HepG2 (cell line): ENCODE measurements around the gene SMC6. TPM values are rescaled to one million over a fixed set of nuclear protein-coding genes. Genes with fewer than 3 reads are reported as not detected.
A peak's percentile ranks its signal among the peaks of the same experiment; 100 is the strongest.

Experiments used
- BRD4 ChIP-seq: sonication (generic); formaldehyde crosslinking; IDR thresholded peaks from 2 replicates; pipeline ENCODE4 v1.4.0; 2020; ENCODE audit warnings: missing genetic modification reagents
- CREB1 ChIP-seq, 2 experiments: fragments of 450-650 bp in 1 of 2; IDR thresholded peaks; 2 replicates each; pipeline ENCODE4 v1.6.1; 2016 to 2017; ENCODE audit warnings: control low read depth in 1 of 2, mild to moderate bottlenecking in 1 of 2, missing compliant biosample characterization in 1 of 2, missing genetic modification characterization in 1 of 2
- HBP1 ChIP-seq: IDR thresholded peaks from 2 replicates; pipeline ENCODE4 v1.6.1; 2016; ENCODE audit warnings: low read depth, control low read depth
- MTA3 ChIP-seq: sonication (generic); formaldehyde crosslinking; IDR thresholded peaks from 2 replicates; pipeline ENCODE4 v1.4.0; 2020; ENCODE audit warnings: missing genetic modification reagents
- NKX3-1 ChIP-seq: sonication (generic); formaldehyde crosslinking; IDR thresholded peaks from 2 replicates; pipeline ENCODE4 v1.5.0; 2020; ENCODE audit warnings: missing genetic modification reagents
- RBAK ChIP-seq: sonication (generic); formaldehyde crosslinking; IDR thresholded peaks from 2 replicates; pipeline ENCODE4 v1.5.1; 2020; ENCODE audit warnings: mild to moderate bottlenecking, missing genetic modification reagents
- SETDB1 ChIP-seq: sonication (generic); formaldehyde crosslinking; IDR thresholded peaks from 2 replicates; pipeline ENCODE4 v1.5.1; 2020; ENCODE audit warnings: missing genetic modification reagents, mild to moderate bottlenecking, borderline replicate concordance
- SMC3 ChIP-seq: IDR thresholded peaks from 2 replicates; pipeline ENCODE4 v1.6.1; 2011; ENCODE audit warnings: low read length, improper control_type of control experiment
- TOPORS ChIP-seq: sonication (generic); formaldehyde crosslinking; IDR thresholded peaks from 2 replicates; pipeline ENCODE4 v1.8.0; 2023; ENCODE audit warnings: mild to moderate bottlenecking, missing genetic modification reagents
- ZBTB4 ChIP-seq: sonication (generic); formaldehyde crosslinking; IDR thresholded peaks from 2 replicates; pipeline ENCODE4 v1.4.0; 2020; ENCODE audit warnings: missing genetic modification reagents, mild to moderate bottlenecking, borderline replicate concordance
- ZFAT ChIP-seq: sonication (generic); formaldehyde crosslinking; conservative IDR thresholded peaks from 2 replicates; pipeline ENCODE4 v1.8.1; 2023; ENCODE audit warnings: missing genetic modification reagents, inconsistent platforms
- ZMYM3 ChIP-seq: sonication (generic); formaldehyde crosslinking; IDR thresholded peaks from 2 replicates; pipeline ENCODE4 v1.5.1; 2020; ENCODE audit warnings: mild to moderate bottlenecking, missing genetic modification reagents
- ZNF280B ChIP-seq: sonication (generic); formaldehyde crosslinking; IDR thresholded peaks from 2 replicates; pipeline ENCODE4 v1.5.0; 2020; ENCODE audit warnings: missing genetic modification reagents, mild to moderate bottlenecking, borderline replicate concordance
- ZNF282 ChIP-seq: fragments of 450-650 bp; IDR thresholded peaks from 2 replicates; pipeline ENCODE4 v1.6.1; 2018; ENCODE audit not compliant: partially characterized antibody
- ZNF558 ChIP-seq: sonication (generic); formaldehyde crosslinking; IDR thresholded peaks from 2 replicates; pipeline ENCODE4 v1.9.0; 2022; ENCODE audit warnings: mild to moderate bottlenecking, missing genetic modification reagents, borderline replicate concordance
- ZNF605 ChIP-seq: sonication (generic); formaldehyde crosslinking; IDR thresholded peaks from 2 replicates; pipeline ENCODE4 v1.8.0; 2022; ENCODE audit warnings: mild to moderate bottlenecking, missing genetic modification reagents
- ZNF652 ChIP-seq: IDR thresholded peaks from 2 replicates; pipeline ENCODE4 v1.6.1; 2016; ENCODE audit warnings: low read depth, borderline replicate concordance
- ZNF660 ChIP-seq: sonication (generic); formaldehyde crosslinking; IDR thresholded peaks from 2 replicates; pipeline ENCODE4 v1.5.1; 2020; ENCODE audit warnings: mild to moderate bottlenecking, low read depth, missing genetic modification reagents, borderline replicate concordance
- ZNF773 ChIP-seq: sonication (generic); formaldehyde crosslinking; IDR thresholded peaks from 2 replicates; pipeline ENCODE4 v1.4.0; 2020; ENCODE audit warnings: missing genetic modification reagents, borderline replicate concordance
- ZNF83 ChIP-seq: sonication (generic); formaldehyde crosslinking; IDR thresholded peaks from 2 replicates; pipeline ENCODE4 v1.4.0; 2020; ENCODE audit warnings: missing genetic modification reagents, mild to moderate bottlenecking, borderline replicate concordance
- ZNF839 ChIP-seq: sonication (generic); formaldehyde crosslinking; IDR thresholded peaks from 2 replicates; pipeline ENCODE4 v1.4.0; 2020; ENCODE audit warnings: missing genetic modification reagents, mild to moderate bottlenecking, borderline replicate concordance
- ZSCAN5A ChIP-seq: sonication (generic); formaldehyde crosslinking; IDR thresholded peaks from 2 replicates; pipeline ENCODE4 v1.8.0; 2022; ENCODE audit warnings: mild to moderate bottlenecking, missing genetic modification reagents, borderline replicate concordance
- polyA plus RNA-seq, 8 experiments: library from polyadenylated mRNA; depleted of rRNA in 3 of 8; stranded (reverse) in 7 of 8; unstranded in 1 of 8; fragments of >200 nt; fragmentation: Illumina TruSeq in 4 of 8; extraction: Trizol in 4 of 8; gene quantifications; 2 replicates each; pipeline versions ENCODE4 v1.2.1 to v1.2.3, GENCODE V29; 2011 to 2016; ENCODE audit warnings: low read depth in 4 of 8, missing spikeins in 1 of 8, mixed read lengths in 1 of 8; ENCODE audit not compliant: insufficient read depth in 1 of 8
- total RNA-seq, 5 experiments: library from RNA; depleted of rRNA; stranded (reverse); fragments of >200 nt; fragmentation: Illumina TruSeq; extraction: Trizol; gene quantifications; 2 replicates each; pipeline ENCODE4 v1.2.3, GENCODE V29; 2016; ENCODE audit warnings: low read depth in 1 of 5

SMC6 gene
- total and polyA plus RNA-seq, 2 of the 13 experiments (the other 11 are each of a cell fraction or from before 2014, with no cell fraction given) = 18.9 to 55.3 TPM

GRCh38 chr2:17753803-17754663 lies at the start of gene SMC6, which contains the start of gene GEN1 (continued):
- TF ChIP-seq ZBTB4 (CRISPR knock-in tag) = no peak; the same call in 1 of the 2 replicates
- no peak for TF ChIP-seq SETDB1
- no peak for TF ChIP-seq ZNF282
- TF ChIP-seq HBP1 (CRISPR knock-in tag) = peak; percentile 93; the same call in 1 of the 2 replicates
- 0 out of 2 replicates have a peak, but pooled peaks have one; percentile 5 for TF ChIP-seq ZNF839 (CRISPR knock-in tag)
- no peak for TF ChIP-seq ZNF773
- no peak for TF ChIP-seq ZSCAN5A (CRISPR knock-in tag)
- no peak for TF ChIP-seq ZNF83 (CRISPR knock-in tag)
- no peak for TF ChIP-seq ZNF605 (CRISPR knock-in tag)
- TF ChIP-seq ZNF558 (CRISPR knock-in tag) = no peak
- no peak for TF ChIP-seq ZFAT (CRISPR knock-in tag)
- TF ChIP-seq ZNF660 (CRISPR knock-in tag) = no peak
- no peak for TF ChIP-seq RBAK (CRISPR knock-in tag)
- TF ChIP-seq BRD4 = no peak
- no peak for TF ChIP-seq ZNF280B (CRISPR knock-in tag)
- no peak for TF ChIP-seq MTA3 (CRISPR knock-in tag)
- no peak for TF ChIP-seq TOPORS (CRISPR knock-in tag)
- no peak for TF ChIP-seq ZNF652 (CRISPR knock-in tag)
- no peak; the same call in 1 of the 2 replicates for TF ChIP-seq SMC3
- no peak for TF ChIP-seq NKX3-1 (CRISPR knock-in tag)
- TF ChIP-seq CREB1 (IDR thresholded peaks at IDR 0.05) = no peak; the same call in 1 of the 2 replicates
- TF ChIP-seq CREB1 (CRISPR knock-in tag; IDR thresholded peaks at IDR 0.05) = peak; percentile 36; the same call in 1 of the 2 replicates
- TF ChIP-seq ZMYM3 (CRISPR knock-in tag) = no peak
